ENCODE measurements around the gene GPR142.

GRCh38 chr17:74359916-74360315 lies 7.4 kb upstream of the GPR142 start:
- TF ChIP-seq CTCF (IDR thresholded peaks at IDR 0.05): no peak
- no peak for TF ChIP-seq POLR2A (IDR thresholded peaks at IDR 0.05)

All from lower leg skin (tissue), 3 donors.